ENCODE results near the gene DRD1. TPM values are rescaled to one million over a fixed set of nuclear protein-coding genes. Genes with fewer than 3 reads are reported as not detected.

Gene DRD1
- total and polyA plus RNA-seq, 8 donors: 0.04 to 0.21 (median 0.06) TPM; not detected in 3

GRCh38 chr5:175466700-175467318 is 22.8 kb upstream of the DRD1 start:
- no peaks in the 10 kb centered on the region for H3K27me3 ChIP-seq
- no peak for FAIRE-seq
- WGBS, 2 donors: 43 to 53% methylated on average over 5 of the region's 5 CpGs
- no peaks in the 10 kb centered on the region for H3K4me1 ChIP-seq
- TF ChIP-seq CTCF (IDR thresholded peaks at IDR 0.05): no peak
- H3K4me3 ChIP-seq: no peak overlapping the region
- H3K36me3 ChIP-seq: no peaks in the 10 kb centered on the region
- H3K9me3 ChIP-seq: no peaks in the 10 kb centered on the region
- no peak overlapping the region for H3K27ac ChIP-seq
- DNase-seq: no peak
- intact Hi-C loops (cut with DNase I): no loop called here
- ATAC-seq: peak in 2 of 4 donors; percentile 44 to 59

- FAIRE-seq: no peak
- H3K27ac ChIP-seq: no peak overlapping the region
- DNase-seq: no peak
- no peaks in the 10 kb centered on the region for H3K36me3 ChIP-seq
- H3K9me3 ChIP-seq: no peaks in the 10 kb centered on the region
- TF ChIP-seq CTCF (IDR thresholded peaks at IDR 0.05): no peak
- ATAC-seq: no peak
- no peaks in the 10 kb centered on the region for H3K27me3 ChIP-seq
- no peak overlapping the region for H3K4me3 ChIP-seq
- H3K4me1 ChIP-seq: no peaks in the 10 kb centered on the region
- WGBS, 2 donors: 14 to 15% methylated on average over 3 of the region's 3 CpGs
- intact Hi-C loops (cut with DNase I): no loop called here
Measured at GRCh38 chr5:175465282-175465681, 21.3 kb upstream of the DRD1 start.

GRCh38 chr5:175464942-175465233 is 20.9 kb upstream of the DRD1 start:
- Histone ChIP-seq H3K27me3 (no peaks in the 10 kb centered on the region), H3K9me3 (no peaks in the 10 kb centered on the region), H3K36me3 (no peaks in the 10 kb centered on the region), H3K27ac (no peak overlapping the region), H3K4me3 (no peak overlapping the region), H3K4me1 (no peaks in the 10 kb centered on the region)
- 1 to 2% methylated on average over 3 of the region's 3 CpGs for WGBS, 2 donors
- peak in 1 of 4 donors; percentile 14 for ATAC-seq
- TF ChIP-seq CTCF (IDR thresholded peaks at IDR 0.05): no peak
- no peak for FAIRE-seq
- no peak for DNase-seq
- intact Hi-C loops (cut with DNase I): no loop called here

GRCh38 chr5:175464074-175464941 is 20.3 kb upstream of the DRD1 start:
- intact Hi-C loops (cut with DNase I): no loop called here
- Histone ChIP-seq H3K36me3 (no peaks in the 10 kb centered on the region), H3K4me1 (no peaks in the 10 kb centered on the region), H3K9me3 (no peaks in the 10 kb centered on the region), H3K27me3 (peaks cover 0 to 1% (median 0%) of the 10 kb centered on the region in 4 donors), H3K4me3 (no peak overlapping the region), H3K27ac (no peak overlapping the region)
- ATAC-seq (peak; percentile 79 to 96 (median 92)), FAIRE-seq (no peak), DNase-seq (peak in 3 of 6 donors; percentile 22 to 55 (median 36))
- TF ChIP-seq CTCF (IDR thresholded peaks at IDR 0.05): peak; percentile 51 to 71 (median 60)
- WGBS, 2 donors: 42 to 43% methylated on average over 11 of the region's 11 CpGs

GRCh38 chr5:175463641-175464040 is 19.7 kb upstream of the DRD1 start:
- Histone ChIP-seq H3K27me3 (peaks cover 0 to 5% (median 0%) of the 10 kb centered on the region in 4 donors), H3K4me3 (no peak overlapping the region), H3K36me3 (no peaks in the 10 kb centered on the region), H3K4me1 (no peaks in the 10 kb centered on the region), H3K9me3 (no peaks in the 10 kb centered on the region), H3K27ac (no peak overlapping the region)
- intact Hi-C loops (cut with DNase I): no loop called here
- ATAC-seq: no peak
- no peak for FAIRE-seq
- TF ChIP-seq CTCF (IDR thresholded peaks at IDR 0.05): no peak
- WGBS, 2 donors: 66 to 70% methylated on average over 3 of the region's 3 CpGs
- no peak for DNase-seq

All from pancreas (tissue), 10 donors.